ENCODE measurements around the gene DGUOK.
A peak's percentile ranks its signal among the peaks of the same experiment; 100 is the strongest.
"Not testable (repeated sequence)": the region's sequence is repeated elsewhere in the genome, so short reads cannot be mapped to it uniquely, and the experiment has no call there.

Gene DGUOK

DNA sequence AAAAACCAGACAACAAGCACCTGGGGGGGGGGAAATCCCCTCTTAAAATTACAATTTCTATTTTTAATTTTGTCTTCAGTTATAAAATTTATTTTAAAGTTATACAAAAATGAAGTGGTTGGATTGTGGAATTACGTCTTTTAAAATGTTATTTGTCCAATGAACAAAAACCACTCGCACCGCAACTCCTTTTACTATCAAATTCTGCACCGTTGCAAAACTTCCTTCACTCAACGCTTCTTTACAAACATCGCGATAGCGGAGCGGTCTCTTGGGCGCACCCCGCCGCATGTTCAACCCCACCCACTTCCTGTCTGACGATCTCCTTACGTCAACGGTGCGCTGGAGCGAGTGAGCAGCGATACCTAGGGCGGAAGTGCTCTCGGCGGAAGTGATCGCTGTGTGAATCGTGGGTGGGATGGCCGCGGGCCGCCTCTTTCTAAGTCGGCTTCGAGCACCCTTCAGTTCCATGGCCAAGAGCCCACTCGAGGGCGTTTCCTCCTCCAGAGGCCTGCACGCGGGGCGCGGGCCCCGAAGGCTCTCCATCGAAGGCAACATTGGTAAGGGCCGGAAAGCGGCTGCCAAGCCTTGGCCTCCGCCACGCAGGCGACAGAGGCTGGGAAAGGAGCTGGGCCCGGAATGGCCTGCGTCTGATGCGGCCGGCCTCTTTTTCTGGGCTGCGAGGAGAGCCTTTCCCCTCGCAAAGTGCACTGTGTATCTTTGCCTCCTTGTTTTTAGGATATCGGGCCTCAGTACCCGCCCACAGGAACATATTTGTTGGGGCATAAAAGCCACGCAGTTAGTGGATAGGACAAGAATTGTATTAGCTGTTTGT, at the start of gene DGUOK:
DGUOK (plus strand) TSS at position 388 of the 835 bp plus-strand sequence; CDS start at position 419, 31 bp downstream.
- peak; percentile 98 for DNase-seq

DNA sequence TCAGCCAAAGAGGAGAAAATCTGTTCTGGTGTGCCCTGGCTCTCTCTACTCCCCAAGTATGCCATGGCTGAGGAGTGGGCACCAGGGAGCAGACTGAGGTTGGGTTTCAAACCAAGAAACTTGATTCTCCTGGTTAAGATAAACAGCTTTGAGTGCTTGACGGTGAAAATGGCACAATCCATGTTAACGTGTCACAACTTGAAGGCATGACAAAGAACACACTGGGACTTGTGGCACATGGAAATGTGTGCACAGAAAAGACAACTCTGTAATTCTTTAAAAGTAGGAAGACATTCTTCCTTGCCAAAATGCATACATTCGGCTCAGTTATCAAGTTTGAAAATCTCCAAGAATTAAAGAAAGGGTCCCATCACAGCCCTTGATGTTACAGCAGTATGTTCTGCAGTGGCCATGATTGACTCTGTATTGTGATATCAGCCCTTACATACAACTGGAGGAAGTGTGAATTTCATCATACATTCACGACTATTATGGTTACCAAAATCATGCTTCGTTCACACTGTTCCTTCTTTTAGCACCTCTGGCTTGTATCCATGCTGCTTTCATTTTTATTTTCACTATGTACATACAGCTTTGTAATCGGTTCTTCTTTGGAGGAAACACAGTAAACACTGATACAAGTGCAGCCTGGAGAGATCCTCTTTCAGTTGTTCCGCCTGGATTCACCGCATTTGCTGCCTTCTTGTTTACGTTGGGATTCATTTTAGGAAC, 49.4 kb upstream of the DGUOK start:
- peak; percentile 37 for DNase-seq

- DNase-seq: not testable (repeated sequence)
Observed at GRCh38 chr2:73877984-73878383, 48.7 kb upstream of the DGUOK start.

GRCh38 chr2:73885406-73885805, 41.3 kb upstream of the DGUOK start:
- no peak for DNase-seq

DNA sequence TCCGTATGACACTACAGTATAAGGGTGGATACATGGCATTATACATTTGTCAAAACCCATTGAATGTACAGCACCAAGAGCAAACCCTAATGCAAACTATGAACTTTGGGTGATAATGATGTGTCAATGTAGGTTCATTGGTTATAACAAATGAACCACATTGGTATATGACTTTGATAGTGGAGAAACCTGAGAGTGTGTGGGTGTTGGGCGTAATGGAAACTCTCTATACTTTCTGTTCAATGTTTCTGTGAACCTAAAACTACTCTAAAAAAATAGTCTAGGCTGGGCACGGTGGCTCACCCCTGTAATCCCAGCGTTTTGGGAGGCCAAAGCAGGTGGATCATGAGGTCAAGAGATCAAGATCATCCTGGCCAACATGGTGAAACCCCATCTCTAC, 40.3 kb upstream of the DGUOK start:
- DNase-seq: no peak

DNA sequence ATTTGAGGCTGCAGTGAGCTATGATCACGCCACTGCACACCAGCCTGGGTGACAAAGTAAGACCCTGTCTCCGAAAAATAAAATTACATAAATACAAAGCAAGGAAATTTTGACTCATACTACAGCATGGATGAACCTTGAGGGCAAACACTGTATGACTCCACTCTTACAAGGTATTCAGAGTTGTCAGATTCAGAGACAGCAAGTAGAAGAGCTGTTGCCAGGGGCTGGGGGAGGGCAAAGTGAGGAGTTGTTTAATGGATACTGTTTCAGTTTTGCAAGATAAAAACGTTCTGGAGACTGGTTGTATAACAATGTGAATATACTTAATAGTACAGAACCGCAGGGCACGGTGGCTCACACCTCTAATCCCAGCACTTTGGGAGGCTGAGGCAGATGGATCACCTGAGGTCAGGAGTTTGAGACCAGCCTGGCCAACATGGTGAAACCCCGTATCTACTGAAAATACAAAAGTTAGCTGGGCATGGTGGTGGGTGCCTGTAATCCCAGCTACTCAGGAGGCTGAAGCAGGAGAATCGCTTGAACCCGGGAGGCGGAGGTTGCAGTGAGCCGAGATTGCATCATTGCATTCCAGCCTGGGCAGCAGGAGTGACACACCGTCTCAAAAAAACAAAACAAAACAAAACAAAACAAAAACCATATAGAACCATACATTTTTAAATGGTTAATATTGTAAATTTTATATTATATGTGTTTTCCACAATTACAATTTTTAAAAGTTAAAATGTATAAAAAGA, 38.9 kb upstream of the DGUOK start:
- not testable (repeated sequence) for DNase-seq

GRCh38 chr2:73888388-73888787, 38.3 kb upstream of the DGUOK start:
- no peak for DNase-seq

GRCh38 chr2:73889206-73889605, 37.5 kb upstream of the DGUOK start:
- DNase-seq: no peak

DNA sequence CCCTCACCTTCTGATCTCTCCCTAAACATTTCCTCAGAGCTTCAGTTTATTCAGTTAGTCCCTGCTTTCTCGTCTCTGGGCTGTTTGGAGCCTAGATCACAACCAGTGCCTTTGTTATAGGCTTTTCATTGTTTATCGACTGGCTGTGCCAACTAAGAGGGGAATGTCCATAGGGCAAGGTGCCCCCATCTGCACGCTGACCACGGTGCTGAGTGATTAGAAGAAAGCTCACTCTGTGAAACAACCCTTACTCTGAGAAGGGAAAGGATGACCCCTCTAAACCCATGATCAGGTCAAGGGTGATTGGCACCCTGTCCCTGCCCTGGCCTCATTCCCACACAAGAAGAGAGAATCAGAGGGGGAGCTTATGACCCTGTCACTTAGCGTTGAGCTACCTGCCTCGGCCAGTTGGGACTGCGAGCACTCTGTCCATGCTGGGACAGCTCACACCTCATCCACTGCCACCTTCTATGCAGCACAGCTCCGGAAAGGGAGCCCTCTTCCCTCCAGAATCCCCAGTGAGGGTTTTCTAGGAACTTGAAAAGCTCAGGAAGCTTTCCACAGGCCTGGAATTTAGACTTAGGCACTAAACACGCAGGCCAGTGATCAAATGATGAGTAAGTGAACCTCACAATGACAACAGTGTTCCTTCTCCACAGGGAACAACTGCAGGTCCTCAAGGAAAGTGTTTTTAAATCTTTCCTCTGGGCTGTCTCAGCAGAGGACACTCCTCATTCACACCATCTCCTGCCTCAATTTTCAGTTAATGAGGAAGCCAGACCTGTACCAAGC, 36.2 kb upstream of the DGUOK start:
- no peak for DNase-seq

DNA sequence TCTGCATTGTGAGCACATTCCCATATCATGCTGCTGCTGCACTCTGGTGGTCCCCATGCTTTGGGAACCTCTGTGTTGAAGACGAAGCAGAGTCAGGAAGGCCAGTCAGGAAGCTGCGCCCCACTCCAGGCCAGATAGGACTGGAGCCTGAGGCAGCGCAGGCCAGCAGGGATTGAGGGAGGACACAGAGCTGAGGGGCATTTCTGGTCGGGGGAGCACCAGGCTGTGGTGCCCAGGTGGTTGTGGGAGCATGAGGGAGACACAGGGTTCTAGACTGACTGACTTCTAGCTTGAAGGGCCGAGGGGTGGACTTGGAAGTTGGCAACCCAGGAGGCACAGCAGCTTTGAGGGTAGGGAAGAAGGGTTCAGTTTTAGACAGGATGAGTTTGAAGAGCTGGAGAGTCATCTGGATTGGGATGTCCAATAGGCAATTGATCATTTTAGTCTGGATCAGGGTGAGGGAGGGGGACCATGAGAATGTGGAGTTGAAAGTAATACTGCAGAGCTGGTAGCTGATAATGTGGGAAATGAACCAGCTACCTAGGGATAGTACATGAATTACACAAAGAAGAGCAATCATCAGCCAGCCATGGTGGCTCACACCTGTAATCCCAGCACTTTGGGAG, 35.3 kb upstream of the DGUOK start:
- DNase-seq: no peak

DNA sequence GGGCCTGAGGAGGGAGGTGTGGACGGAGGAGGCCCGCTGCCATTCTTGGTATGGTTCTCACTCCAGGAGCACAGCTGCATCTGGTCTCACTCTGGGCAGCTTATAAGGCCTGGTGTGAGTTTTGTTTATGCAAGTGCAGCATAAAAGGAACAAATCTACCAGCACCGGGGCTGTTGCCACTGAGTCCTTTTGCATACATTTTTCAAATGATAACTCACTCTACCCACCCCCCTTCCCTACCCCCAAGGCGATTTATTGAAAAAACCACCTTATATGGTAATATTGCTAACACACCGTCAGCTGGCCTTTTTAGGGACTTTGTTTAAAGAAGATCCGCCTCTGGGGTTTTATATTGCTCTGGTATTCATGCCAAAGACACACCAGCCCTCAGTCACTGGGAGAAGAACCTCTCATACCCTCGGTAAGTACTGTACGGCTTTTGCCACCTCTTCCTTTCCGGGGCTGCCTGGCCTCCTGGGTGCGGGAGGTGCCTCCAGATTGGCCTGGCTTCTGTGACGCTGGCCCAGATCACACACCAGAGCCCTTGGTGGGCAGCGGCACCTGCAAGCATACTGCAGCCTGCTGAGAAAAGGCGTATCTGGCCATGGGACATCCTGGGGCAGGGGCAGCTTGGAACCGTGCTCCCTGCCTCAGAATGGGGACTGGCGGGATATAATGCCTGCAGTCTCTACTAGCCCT, 33.9 kb upstream of the DGUOK start, which contains the start of gene ACTG2:
ACTG2 (plus strand) TSS at position 378 of the 699 bp plus-strand sequence. CDS start 8,304 bp downstream, outside the sequence.
- no peak for DNase-seq

GRCh38 chr2:73893764-73894474, 32.8 kb upstream of the DGUOK start:
- no peak for DNase-seq

GRCh38 chr2:73894475-73894850, 32.2 kb upstream of the DGUOK start:
- DNase-seq: no peak

DNA sequence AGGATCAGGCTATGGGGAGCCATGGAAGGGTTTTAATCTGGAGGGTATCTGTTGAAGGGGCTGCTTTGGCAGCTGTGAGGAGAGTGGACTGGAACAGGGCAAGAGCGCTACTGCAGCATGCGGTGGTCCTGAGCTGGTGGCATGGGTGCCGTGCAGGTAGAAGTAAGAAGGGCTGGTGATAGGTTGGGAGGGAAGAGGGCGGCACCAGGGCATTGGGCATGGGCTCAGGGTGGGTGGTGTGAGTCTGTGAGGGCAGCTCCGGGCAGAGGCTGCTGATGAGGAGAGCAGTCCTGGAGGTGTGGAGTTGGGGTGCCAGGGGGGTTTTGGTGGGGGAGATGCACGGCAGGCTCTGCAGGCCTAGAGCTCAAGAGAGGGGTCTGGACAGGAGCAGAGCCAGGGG, 31.8 kb upstream of the DGUOK start:
- no peak for DNase-seq

DNA sequence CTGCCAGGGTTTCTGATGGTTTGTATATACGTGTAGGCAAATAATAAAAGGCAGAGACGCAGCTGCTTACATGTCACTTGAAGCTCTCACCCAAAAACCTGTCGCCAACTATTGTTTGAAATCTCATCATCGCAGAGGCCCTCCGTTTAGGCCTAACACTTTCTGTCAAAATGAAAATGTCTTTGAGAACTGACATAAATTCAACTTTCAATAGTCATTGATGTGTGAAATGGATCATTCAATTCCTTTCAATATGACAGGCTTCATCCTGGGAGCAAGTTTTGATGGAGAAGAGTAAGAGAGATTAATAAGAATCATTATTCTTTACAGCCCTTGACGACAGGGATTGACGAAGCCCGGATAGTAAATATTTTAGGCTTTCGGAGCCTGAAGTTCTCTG, 31.2 kb upstream of the DGUOK start:
- no peak for DNase-seq

- DNase-seq: no peak
Observed at GRCh38 chr2:73896362-73897239, 30.1 kb upstream of the DGUOK start.

- DNase-seq: no peak
Observed at GRCh38 chr2:73897240-73897583, 29.5 kb upstream of the DGUOK start.

GRCh38 chr2:73897934-73898333, 28.7 kb upstream of the DGUOK start:
- DNase-seq: no peak

- DNase-seq: no peak
Observed at GRCh38 chr2:73899801-73900336, 26.8 kb upstream of the DGUOK start.

DNA sequence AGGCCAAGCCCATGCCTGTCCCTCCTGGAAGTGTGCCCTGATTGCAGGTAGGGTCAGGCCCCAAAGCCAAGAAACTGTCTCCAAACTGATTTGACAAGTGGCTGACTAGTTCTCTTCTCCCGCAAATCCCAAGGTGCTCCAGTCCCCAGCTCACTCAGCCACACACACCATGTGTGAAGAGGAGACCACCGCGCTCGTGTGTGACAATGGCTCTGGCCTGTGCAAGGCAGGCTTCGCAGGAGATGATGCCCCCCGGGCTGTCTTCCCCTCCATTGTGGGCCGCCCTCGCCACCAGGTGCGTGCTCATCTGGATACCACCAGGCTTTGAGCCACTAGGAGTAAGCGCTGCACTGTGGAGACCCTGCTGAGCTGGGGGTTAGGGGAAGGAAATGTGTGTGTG, 25.5 kb upstream of the DGUOK start:
- no peak for DNase-seq

Data from GF-D8 (cell line).